HG02840 (cell line): ENCODE data around the gene ERCC3.

ENCODE experiments used
- ATAC-seq: cut with Tn5 transposase; IDR thresholded peaks from one replicate; pipeline ENCODE4 v1.9.1; 2021; ENCODE audit warnings: mild to moderate bottlenecking, moderate library complexity, moderate number of reproducible peaks; ENCODE audit not compliant: unreplicated experiment, low FRiP score

Gene ERCC3

GRCh38 chr2:127293748-127294562, at the start of gene ERCC3:
Gene ERCC3 (minus strand): TSS chr2:127294144. CDS start chr2:127294081, 63 bp downstream.
- peak; percentile 98 for ATAC-seq

- ATAC-seq: no peak
Measured at GRCh38 chr2:127343277-127343676, 49.3 kb upstream of the ERCC3 start.

GRCh38 chr2:127342101-127342500, 48.2 kb upstream of the ERCC3 start:
- ATAC-seq: no peak

- ATAC-seq: no peak
Measured at GRCh38 chr2:127332335-127332734, 38.4 kb upstream of the ERCC3 start.

GRCh38 chr2:127330753-127331152, 36.8 kb upstream of the ERCC3 start:
- ATAC-seq: peak; percentile 72

GRCh38 chr2:127326289-127326945, 32.5 kb upstream of the ERCC3 start:
- no peak for ATAC-seq

- no peak for ATAC-seq
Measured at GRCh38 chr2:127324635-127325034, 30.7 kb upstream of the ERCC3 start.

GRCh38 chr2:127321303-127321702, 27.4 kb upstream of the ERCC3 start:
- no peak for ATAC-seq

GRCh38 chr2:127320586-127321275, 26.8 kb upstream of the ERCC3 start:
- no peak for ATAC-seq

- no peak for ATAC-seq
Measured at GRCh38 chr2:127320067-127320466, 26.1 kb upstream of the ERCC3 start.

- no peak for ATAC-seq
Measured at GRCh38 chr2:127314193-127314988, 20.4 kb upstream of the ERCC3 start.

- ATAC-seq: peak; percentile 93
Measured at GRCh38 chr2:127313406-127313805, 19.5 kb upstream of the ERCC3 start.

GRCh38 chr2:127310980-127311379, 17.0 kb upstream of the ERCC3 start:
- ATAC-seq: no peak

GRCh38 chr2:127309468-127309867, 15.5 kb upstream of the ERCC3 start:
- no peak for ATAC-seq

- ATAC-seq: no peak
Measured at GRCh38 chr2:127308586-127309138, 14.7 kb upstream of the ERCC3 start.

GRCh38 chr2:127305990-127306585, 12.1 kb upstream of the ERCC3 start:
- ATAC-seq: no peak

- no peak for ATAC-seq
Measured at GRCh38 chr2:127302168-127302567, 8.2 kb upstream of the ERCC3 start.

- ATAC-seq: peak; percentile 4
Measured at GRCh38 chr2:127293386-127293747, 577 bp downstream of the ERCC3 start.

GRCh38 chr2:127288274-127288673, 5.7 kb downstream of the ERCC3 start:
- no peak for ATAC-seq

GRCh38 chr2:127283275-127283674, 10.7 kb downstream of the ERCC3 start:
- no peak for ATAC-seq
